ENCODE data around the gene UMODL1.

UMODL1 gene

DNA sequence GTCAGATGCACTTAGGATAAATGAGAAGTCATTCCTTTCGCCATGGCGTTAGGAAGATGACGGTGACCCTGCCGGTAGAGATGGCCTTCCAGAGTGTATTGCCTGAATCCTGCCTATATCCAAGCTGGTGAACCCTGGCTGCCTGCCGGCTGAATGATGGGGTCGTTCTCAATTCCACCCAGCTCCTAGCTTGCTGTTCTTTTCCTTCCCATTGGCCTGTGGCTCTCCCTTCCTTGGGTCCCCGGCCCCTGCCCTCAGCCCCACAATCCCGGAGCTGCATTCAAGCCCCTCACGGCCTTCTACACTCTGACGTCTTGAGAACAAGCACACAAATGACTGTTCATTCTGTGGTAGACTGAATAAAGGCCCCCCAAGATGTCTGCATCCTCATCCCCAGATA, 32.7 kb upstream of the UMODL1 start:
- in situ Hi-C loops (cut with MboI; ENCODE audit: low sequenced_read_pairs): no loop called here

DNA sequence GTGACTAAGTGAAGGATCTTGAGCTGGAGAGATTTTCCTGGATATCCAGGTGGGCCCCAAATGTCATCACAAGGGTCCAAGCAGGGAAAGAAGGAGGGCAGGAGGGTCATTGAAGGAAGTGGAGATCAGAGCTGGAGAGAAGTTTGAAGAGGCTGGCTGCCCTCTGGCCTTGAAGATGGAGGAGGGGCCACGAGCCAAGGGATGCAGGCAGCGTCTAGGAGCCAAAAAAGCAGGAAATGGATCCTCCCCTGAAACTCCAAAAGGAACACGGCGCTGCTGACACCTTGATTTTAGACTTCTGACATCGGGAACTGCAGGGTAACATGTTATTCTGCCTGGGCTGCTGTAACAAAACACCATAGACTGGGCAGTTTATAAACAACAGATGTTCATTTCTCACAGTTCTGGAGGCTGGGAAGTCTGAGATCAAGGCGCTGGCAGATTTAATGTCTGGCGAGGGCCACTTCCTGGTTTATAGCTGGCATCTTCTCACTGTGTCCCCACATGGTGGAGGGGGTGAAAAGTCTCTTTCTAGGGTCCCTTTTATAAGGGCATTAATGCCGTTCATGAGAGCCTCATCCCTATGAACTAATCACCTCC, 32.2 kb upstream of the UMODL1 start:
- in situ Hi-C loops (cut with MboI; ENCODE audit: low sequenced_read_pairs): no loop called here

DNA sequence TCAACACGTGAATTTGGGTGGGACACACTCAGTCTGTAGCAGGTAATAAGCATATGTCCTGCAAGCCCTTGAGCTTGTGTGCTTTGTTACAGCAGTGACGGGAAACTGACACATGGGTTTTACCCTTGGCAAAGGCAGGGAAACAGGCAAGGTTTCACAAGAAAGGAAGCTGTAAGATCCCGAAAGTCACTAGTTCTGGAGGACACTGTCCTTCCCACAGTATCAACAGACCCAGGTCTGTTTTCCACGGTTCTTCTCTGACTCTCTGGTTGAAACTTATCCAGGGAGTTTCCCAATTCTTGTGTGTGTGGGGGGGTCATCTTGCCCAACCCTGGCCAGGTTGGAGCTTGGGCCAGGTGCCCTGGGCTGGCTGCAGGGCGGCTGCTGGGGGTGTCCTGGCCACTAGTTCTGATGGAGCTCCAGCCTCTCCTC, 31.6 kb upstream of the UMODL1 start:
- in situ Hi-C loops (cut with MboI; ENCODE audit: low sequenced_read_pairs): no loop called here

DNA sequence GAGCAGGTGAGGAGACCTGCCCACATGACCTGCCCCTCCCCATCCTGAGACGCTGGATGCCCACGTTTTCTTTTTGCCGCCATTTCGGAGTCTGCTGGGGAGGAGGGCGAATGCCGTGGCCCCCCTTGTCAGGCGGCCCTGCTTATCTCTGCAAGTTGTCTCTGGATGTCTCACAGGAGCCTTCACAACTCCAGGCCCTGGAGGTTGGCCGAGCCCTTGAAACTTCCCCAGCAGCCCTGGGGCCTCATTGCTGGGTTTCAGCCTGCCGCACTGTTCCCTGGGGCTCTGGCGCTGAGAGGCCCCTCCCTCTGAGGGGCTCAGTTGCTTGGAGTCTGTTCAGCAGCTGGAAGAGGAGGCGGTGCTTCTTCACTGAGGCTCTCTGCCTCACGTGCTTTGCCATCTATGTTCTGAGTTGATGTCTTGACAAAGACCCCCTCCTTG, 31.2 kb upstream of the UMODL1 start:
- in situ Hi-C loops (cut with MboI; ENCODE audit: low sequenced_read_pairs): no loop called here

DNA sequence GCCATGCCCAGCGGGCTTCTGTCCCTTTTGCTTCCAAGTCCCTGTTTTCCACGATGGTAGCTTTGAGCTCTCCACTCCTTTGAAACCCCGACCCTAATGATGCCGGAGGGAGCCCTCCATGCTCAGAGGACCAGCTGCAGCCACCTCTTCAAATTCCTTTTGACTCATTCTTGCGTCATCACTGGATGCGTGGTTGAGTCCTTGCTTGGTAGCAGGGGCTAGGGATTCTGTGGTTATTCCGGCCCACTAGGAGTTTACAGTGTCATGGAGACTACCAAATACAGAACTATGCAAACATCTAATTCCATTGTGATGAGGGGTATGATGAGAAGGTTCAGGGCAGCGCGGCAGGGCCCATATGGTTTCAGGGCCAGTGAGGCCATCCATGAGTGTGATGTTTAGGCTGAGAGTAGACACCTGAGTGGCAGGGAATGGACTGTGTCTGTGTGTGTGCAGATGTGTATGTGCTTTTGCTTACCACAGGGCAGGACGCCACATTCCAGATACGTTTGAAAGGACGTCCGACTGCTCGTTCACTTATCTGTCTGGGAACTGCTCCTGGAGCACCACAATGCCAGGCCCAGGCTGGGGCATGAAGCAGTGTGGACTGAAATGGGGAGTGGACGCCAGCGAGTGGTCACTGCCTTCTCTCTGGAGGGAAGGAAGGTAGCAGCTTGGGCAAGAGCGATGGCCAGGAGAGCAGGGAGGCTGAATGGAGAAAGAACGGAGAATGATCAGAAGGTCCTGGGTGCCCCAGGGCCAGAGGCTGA, 30.5 kb upstream of the UMODL1 start:
- in situ Hi-C loops (cut with MboI; ENCODE audit: low sequenced_read_pairs): no loop called here

DNA sequence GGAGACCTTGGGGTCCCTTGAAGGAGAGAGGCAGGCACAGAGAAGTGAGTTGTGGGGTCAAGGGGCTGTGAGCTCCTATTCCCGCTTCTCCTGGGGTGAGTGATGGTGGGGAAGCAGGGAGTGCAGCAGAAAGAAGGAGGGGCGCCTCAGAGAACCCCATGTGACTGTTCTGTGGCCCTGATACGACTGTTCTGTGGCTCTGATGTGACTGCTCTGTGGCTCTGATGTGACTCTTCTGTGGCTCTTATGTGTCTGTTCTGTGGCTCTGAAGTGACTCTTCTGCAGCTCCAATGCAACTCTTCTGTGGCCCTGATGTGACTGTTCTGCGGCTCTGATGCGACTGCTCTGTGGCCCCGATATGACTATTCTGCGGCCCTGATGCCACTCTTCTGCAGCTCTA, 29.9 kb upstream of the UMODL1 start:
- in situ Hi-C loops (cut with MboI; ENCODE audit: low sequenced_read_pairs): no loop called here

DNA sequence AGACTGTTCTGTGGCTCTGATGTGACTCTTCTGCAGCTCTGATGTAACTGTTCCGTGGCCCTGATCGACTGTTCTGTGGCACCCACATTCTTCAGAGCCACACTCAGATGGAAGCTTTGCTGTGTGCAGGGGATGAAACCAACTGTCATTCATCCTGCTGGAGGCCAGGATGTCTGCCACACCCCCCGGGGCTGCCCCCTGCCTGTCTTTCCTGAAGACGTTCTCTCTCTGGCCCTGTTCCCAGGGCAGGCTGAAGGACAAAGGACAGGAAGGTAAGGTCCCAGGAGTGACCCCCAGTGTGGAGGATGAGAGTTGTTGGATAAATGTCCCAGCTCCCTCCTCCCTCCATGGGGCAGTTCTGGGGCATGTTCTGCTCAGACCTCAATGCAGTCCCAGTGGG, 29.4 kb upstream of the UMODL1 start:
- in situ Hi-C loops (cut with MboI; ENCODE audit: low sequenced_read_pairs): no loop called here

DNA sequence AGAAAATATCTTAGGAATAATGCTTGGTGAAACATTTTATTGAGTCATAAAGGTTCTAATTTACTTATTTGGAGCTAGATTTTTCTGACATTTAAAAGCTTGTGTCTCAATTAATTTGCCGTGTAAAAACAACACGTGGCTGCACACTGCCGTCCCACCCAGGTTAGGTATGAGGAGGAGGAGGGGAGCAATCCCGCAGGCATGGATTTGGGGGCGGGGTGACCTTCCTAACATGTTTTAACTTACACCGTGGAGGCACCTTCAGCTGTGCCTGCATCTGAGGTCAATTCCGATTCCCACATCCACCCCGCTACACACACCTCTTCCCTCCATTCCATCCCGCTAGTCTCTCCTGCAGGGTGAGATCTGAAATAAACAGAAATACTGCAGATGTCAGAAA, 28.5 kb upstream of the UMODL1 start:
- in situ Hi-C loops (cut with MboI; ENCODE audit: low sequenced_read_pairs): no loop called here

DNA sequence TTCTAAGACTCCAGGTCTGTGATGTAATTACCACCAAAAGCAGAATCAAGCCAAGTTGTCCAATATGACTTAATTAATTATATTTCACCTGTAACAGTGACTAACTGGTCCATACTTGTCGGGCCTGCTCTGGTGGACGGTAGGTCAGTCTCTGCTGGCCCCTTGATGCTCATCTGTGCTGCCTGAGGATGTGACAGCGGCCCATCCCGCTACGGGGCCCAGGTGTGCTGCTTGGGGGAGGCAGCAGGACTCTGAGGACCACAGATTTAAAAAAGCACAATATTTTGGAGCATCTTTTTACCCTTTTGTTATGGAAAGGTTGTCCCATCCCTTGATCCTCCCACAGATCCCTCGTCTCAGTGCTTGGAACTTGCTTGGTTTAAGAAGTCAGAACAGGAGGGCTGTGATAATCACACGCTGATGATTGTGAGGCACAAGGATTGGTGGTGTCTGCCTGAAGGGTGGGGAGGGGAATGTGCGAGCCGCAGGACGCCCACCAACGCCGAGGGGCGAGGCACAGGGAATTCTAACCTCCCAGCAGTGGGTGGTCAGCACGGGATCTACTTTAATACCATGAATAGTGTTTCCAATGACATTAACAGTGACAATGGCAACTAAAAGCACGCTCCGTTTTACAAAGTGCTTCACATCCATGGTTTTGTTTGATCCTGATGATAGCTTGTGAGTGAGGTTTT, 27.8 kb upstream of the UMODL1 start:
- in situ Hi-C loops (cut with MboI; ENCODE audit: low sequenced_read_pairs): no loop called here

DNA sequence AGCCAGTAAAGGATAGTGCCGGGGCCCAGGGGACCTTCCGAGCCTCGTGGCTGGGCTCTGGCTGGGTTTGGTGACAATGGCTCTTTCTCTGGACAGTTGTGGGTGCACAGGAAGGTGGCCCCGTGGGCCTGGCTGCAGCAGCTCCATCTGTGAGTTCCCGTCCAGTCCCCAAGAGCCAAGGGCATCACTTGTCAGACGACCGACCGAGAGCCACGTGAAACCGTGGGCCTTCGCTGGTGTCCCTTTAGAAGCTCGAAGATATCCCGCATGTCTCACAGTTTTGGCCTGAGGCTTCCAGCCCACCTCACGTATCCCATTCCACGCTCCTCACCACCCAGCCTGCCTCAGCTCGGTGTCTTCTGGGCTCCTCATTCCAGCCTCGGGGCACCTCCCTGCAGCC, 27.2 kb upstream of the UMODL1 start:
- in situ Hi-C loops (cut with MboI; ENCODE audit: low sequenced_read_pairs): no loop called here

DNA sequence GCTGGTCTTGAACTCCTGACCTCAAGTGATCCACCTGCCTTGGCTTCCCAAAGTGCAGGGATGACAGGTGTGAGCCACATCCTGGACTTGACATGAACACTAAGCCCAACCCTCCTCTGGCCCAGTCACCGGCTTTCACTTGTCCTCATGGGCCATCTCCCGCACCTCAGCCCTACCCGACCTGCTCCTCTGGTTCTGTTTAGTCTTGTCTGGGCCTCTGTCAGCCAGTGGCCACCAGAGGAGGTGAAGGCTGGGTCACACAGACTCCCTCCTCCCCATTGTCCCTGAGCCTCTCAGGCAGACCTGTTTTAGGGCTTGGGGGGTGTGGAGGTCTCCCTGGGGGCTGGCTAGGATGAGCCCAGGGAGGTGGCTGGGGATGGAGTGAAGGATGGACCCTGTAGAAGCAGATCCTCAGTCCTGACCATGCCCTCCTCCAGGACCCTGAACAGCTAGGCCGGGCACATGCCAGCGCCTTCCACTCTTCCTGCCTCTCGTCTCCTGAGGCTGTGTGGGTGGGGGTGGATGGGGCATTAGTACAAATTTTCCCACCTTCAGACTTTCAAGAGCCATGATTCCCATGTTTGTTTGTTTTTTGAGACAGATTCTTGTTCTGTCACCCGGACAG, 26.1 kb upstream of the UMODL1 start:
- in situ Hi-C loops (cut with MboI; ENCODE audit: low sequenced_read_pairs): no loop called here

DNA sequence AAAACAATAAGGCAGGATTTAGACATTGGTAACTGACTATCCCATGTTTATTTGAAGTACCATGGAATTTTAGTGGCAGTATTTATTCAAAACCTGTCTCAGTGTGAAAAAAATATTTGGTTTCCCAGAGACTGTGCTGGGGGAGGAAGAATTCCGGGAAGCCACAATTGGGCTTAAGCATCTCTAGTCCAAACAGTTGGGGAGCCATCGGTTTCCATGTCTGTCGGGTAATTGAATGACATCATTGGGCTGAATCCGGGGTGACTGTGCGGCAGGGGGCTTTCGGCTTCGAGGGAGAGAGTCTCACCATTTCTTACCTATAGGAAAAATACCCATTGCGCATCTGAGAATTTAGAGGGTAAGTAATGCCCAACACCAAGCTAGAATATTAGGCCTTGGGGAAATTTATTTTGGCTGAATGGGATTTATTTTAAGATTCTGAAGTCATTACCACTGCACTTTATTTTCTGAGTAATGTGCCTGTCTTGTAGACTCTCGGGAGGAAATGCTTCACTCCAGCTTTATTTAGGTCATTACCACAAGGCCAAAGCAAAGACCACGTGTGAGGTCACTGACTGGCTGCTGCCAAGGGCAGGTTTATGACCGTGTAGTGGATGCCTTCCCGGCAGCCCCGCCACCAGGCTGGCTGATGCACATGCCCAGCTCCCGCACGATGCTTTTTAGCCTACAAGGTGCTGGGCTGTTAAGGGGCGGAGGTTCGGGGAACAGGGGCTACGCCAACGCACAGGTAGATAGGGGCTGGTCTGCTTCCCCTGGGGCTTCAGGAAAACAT, 23.1 kb upstream of the UMODL1 start:
- in situ Hi-C loops (cut with MboI; ENCODE audit: low sequenced_read_pairs): no loop called here

DNA sequence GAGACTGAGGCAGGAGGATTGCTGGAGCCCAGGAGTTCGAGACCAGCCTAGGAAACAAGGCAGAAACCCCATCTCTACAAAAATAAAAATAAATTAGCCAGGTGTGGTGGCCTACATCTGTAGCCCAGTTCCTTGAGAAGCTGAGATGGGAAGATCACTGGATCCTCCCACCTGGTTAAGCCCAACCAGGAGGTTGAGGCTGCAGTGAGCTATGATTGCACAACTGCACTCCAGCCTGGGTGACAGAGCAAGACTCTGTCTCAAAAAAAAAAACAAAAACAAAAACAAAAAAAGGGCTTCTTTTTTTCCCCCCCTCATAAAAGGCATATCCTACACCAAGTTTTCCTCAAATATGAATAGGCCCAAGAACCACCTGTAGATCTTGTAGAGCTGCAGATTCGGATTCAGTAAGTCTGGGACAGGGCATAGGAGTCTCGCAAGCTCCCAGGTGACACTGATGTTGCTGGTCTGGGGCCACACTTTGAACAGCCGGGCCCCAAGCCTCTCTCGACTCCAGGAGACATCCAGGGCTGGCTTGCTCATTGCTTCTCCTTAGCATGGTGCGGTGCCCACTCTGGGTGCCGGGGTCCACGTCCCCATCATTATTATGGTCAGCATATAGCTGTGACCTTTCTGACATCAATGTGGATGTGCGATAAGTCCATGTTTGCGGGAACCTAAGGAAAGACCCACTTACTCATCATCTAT, 22.1 kb upstream of the UMODL1 start:
- in situ Hi-C loops (cut with MboI; ENCODE audit: low sequenced_read_pairs): no loop called here

DNA sequence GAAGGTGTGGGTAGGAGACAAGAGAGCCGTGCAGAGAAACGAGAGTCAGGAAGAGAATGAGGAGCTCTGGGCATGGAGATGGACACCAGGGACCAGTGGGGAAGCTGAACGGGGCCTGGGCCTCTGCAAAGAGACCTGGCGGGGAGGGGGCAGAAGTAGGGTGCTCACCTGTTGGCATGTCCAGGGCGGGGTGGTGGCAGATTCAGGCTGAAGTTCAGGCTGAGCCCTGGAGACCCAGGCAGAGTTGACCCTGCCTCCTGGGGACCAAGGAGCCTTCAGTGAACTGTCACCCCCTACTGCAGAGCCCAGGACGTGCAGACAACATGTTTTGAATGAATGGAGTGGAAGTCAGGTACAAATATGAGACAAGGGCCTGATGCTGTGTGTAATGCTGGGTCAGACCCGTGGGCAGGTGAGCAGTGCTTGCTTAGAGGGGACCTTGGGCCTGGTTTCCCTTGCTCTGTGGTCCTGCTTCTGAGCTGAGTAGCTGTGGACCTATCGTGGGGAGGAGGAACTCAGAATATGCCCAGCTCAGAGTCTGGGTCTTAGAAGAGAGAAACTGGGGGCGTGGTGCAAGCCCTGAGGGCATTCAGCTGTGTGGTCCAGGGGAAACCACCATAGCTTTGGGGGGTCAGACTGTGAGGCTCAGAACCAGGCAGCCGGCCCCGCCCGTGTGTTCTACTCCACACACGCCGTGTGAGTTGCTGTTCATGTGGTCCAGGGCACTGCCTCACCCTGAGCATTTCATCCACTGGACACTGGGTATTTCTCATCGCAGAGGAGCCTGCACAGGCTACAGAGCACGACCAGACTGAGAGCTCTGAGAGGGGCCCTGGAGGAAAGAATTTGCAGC, 21.3 kb upstream of the UMODL1 start:
- in situ Hi-C loops (cut with MboI; ENCODE audit: low sequenced_read_pairs): no loop called here

DNA sequence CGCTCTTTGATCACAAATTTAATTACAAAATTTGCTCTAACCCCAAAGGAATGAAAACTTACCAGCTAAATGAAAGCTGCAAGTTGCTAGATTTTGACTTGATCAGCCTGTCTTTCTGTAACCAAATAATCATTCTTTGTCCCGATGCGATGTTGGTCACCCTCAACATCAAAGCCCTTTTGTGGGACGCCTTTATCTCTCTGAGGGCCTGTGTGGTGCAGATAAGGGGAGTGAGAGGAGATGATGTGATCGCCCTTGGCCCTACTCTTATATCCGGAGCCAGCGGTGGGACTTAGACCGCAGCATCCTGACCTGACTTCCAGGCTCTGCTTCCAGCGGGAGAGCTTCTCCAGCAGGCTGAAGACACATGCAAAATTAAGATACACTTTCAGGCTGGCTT, 19.3 kb upstream of the UMODL1 start:
- in situ Hi-C loops (cut with MboI; ENCODE audit: low sequenced_read_pairs): no loop called here

DNA sequence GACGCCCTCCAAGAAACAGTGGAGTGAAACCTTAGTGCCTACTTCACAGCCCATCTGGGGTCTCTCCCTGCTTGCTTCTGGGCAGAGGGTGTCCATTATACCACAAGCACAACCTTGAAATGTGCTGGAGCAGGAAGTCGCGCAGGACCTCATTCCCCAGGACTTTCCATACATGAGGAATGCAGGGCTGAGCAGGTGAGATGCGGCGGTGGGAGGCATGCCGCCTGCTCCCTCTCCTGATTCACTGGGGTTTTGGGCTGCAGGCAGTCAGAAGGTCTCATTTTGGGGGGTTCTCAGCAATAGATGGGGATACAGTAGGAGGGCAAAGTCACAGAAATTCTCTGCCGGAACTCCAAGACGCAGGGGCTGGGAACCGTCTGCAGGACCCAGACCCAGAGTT, 15.7 kb upstream of the UMODL1 start:
- in situ Hi-C loops (cut with MboI; ENCODE audit: low sequenced_read_pairs): no loop called here

DNA sequence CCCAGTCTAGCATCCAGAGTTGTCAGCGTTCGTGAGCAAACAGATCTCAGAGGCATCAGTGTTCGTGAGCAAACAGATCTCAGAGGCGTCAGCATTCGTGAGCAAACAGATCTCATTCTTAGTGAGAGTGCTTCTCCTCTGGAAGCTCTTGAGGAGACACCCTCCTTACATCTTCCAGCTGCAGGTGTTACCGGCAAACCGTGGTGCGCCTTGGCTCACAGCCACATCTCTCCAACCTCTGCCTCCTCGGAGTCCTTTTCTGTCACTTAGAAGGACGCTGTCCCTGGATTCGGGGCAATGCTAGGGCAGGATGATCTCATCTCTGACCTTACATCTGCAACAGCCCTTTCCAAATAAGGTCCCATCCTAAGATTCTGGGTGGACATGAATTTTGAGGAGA, 14.6 kb upstream of the UMODL1 start:
- in situ Hi-C loops (cut with MboI; ENCODE audit: low sequenced_read_pairs): no loop called here

DNA sequence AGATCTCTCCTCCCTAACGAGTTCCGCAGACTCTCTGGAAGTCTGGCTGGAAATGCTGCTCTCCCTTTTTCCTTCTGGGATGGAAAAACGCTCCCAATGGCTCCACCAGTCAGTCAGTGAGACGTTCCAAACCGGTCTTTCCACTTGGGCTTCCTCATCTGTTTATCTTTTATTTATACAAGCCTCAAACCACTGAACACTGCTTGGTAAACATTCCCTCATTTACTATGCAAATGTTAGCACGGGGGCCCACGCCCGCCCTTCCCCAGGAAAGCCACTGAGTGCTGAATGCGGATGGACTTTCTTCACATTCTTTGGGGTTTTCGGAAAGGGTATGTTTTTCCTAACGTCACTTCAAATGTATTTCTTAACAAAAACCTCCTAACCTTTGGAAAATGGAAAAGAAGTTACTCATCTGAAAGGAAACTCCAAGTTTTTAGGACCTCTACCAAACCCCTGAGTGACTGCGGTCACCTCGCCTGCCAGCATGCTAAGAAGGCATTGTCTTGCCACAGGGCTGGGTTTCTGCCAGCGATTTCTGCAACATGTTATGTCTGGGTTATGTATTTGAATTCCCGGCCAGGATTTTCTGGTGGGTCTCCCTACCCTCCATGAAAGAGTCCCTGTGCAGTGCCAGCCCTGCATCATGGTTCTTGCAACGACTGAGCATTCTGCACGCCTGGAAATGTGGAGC, 14.0 kb upstream of the UMODL1 start:
- in situ Hi-C loops (cut with MboI; ENCODE audit: low sequenced_read_pairs): no loop called here
